OCI-LY7 (cell line): ENCODE data around the gene CCR5.

Experiments used
- EZH2phosphoT487 ChIP-seq: fragments of 200-600 bp; sonication (generic); IDR thresholded peaks from 2 replicates; pipeline ENCODE4 v1.6.1; 2018; ENCODE audit warnings: low read depth, borderline replicate concordance, mild to moderate bottlenecking, mixed run types, antibody characterized with exemption, low read length, moderate library complexity, mixed read lengths
- TF ChIP-seq, protein P1 (sequence below): fragments of 200-600 bp; sonication (generic); conservative IDR thresholded peaks from 2 replicates; pipeline ENCODE4 v1.5.1; 2014; ENCODE audit warnings: mild to moderate bottlenecking, antibody characterized with exemption, low read length, moderate library complexity, mixed read lengths

- TF ChIP-seq, protein P1, sequence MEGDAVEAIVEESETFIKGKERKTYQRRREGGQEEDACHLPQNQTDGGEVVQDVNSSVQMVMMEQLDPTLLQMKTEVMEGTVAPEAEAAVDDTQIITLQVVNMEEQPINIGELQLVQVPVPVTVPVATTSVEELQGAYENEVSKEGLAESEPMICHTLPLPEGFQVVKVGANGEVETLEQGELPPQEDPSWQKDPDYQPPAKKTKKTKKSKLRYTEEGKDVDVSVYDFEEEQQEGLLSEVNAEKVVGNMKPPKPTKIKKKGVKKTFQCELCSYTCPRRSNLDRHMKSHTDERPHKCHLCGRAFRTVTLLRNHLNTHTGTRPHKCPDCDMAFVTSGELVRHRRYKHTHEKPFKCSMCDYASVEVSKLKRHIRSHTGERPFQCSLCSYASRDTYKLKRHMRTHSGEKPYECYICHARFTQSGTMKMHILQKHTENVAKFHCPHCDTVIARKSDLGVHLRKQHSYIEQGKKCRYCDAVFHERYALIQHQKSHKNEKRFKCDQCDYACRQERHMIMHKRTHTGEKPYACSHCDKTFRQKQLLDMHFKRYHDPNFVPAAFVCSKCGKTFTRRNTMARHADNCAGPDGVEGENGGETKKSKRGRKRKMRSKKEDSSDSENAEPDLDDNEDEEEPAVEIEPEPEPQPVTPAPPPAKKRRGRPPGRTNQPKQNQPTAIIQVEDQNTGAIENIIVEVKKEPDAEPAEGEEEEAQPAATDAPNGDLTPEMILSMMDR = no peak
- no peak for TF ChIP-seq EZH2phosphoT487
Observed at GRCh38 chr3:46407970-46408369, 37.2 kb downstream of the CCR5 start.
